Gastrocnemius medialis (tissue), 4 donors: ENCODE results near the gene HSPE1. TPM values are rescaled to one million over a fixed set of nuclear protein-coding genes. Genes with fewer than 3 reads are reported as not detected.

Source experiments
- ATAC-seq, 2 donors: fragments of 150-250 bp; one replicate each; pipeline ENCODE4 v1.9.1; 2016
- DNase-seq, 2 donors: peaks; one replicate each; pipeline ENCODE4 v3.0.0-alpha.2; 2019
- H3K27ac ChIP-seq, 4 donors: fragments of 200-600 bp; sonication (generic); 1 replicate in 1 of 4; 2 replicates in 3 of 4; pipeline ENCODE4 v1.5.1; 2016 to 2018; ENCODE audit warnings: mild to moderate bottlenecking in 2 of 4, moderate library complexity in 1 of 4
- H3K27me3 ChIP-seq, 3 donors: fragments of 200-600 bp; sonication (generic) in 2 of 3; 1 replicate in 1 of 3; 2 replicates in 2 of 3; pipeline versions ENCODE4 v1.5.1 to v1.6.0; 2016 to 2019; ENCODE audit warnings: mild to moderate bottlenecking in 1 of 3, moderate library complexity in 1 of 3
- H3K36me3 ChIP-seq, 2 donors: fragments of 200-600 bp; sonication (generic) in 1 of 2; one replicate each; pipeline ENCODE4 v1.5.1; 2017 to 2018
- H3K4me1 ChIP-seq, 2 donors: fragments of 200-600 bp; sonication (generic) in 1 of 2; one replicate each; pipeline ENCODE4 v1.5.1; 2016 to 2017; ENCODE audit warnings: mild to moderate bottlenecking in 2 of 2
- H3K4me3 ChIP-seq, 4 donors: fragments of 200-600 bp; sonication (generic) in 3 of 4; 1 replicate in 1 of 4; 2 replicates in 3 of 4; pipeline ENCODE4 v1.5.1; 2016 to 2019; ENCODE audit warnings: mild to moderate bottlenecking in 2 of 4
- H3K9me3 ChIP-seq, 3 donors: fragments of 200-600 bp; sonication (generic) in 2 of 3; 1 replicate in 1 of 3; 2 replicates in 2 of 3; pipeline ENCODE4 v1.5.1; 2016 to 2019
- CTCF ChIP-seq, 5 experiments: fragments of 450-650 bp in 3 of 5; fragments of 200-600 bp in 2 of 5; sonication (generic) in 2 of 5; IDR thresholded peaks in 4 of 5; conservative IDR thresholded peaks in 1 of 5; 1 replicate in 4 of 5; 2 replicates in 1 of 5; pipeline ENCODE4 v1.5.1; 2016 to 2019; ENCODE audit warnings: antibody characterized with exemption in 5 of 5, mild to moderate bottlenecking in 3 of 5, moderate library complexity in 3 of 5
- POLR2A ChIP-seq, 2 donors: fragments of 450-650 bp; IDR thresholded peaks; one replicate each; pipeline ENCODE4 v1.6.1; 2017; ENCODE audit warnings: antibody characterized with exemption in 2 of 2, mild to moderate bottlenecking in 2 of 2, moderate library complexity in 2 of 2
- in situ Hi-C, 4 donors: fragments of 200-750 bp; cut with MboI; loops; one replicate each; pipeline versions ENCODE4 v1.15.0 to v1.8.0; 2017; ENCODE audit warnings: low sequenced_read_pairs in 4 of 4
- intact Hi-C: fragments of 100-400 bp; cut with DNase I; formaldehyde crosslinking; loops from one replicate; pipeline ENCODE4 v1.15.1; 2023; ENCODE audit warnings: low total_unique reads
- total RNA-seq, 4 donors: library from RNA; depleted of rRNA; stranded (reverse); fragments of >200 nt; gene quantifications; one replicate each; pipeline versions ENCODE4 v1.1.0 to v1.2.3, GENCODE V29; 2016

The HSPE1 gene
- total RNA-seq, 4 donors from 2014 or later = 43.2 to 122 (median 88.0) TPM

GRCh38 chr2:197460649-197461048 is 39.5 kb upstream of the HSPE1 start:
- intact Hi-C loops = no loop called here
- TF ChIP-seq CTCF (IDR thresholded peaks at IDR 0.05 in 4 of 5, conservative IDR thresholded peaks at IDR 0.05 in 1 of 5) (no peak), POLR2A (IDR thresholded peaks at IDR 0.05) (no peak)
- in situ Hi-C loops = no loop called here
- Histone ChIP-seq H3K27me3 (no peaks in the 10 kb centered on the region), H3K27ac (no peak overlapping the region), H3K36me3 (peaks cover 0 to 21% of the 10 kb centered on the region in 2 donors), H3K4me3 (no peak overlapping the region), H3K9me3 (no peaks in the 10 kb centered on the region), H3K4me1 (peaks cover 9 to 10% of the 10 kb centered on the region in 2 donors)
- DNase-seq (no peak), ATAC-seq (no peak)

- Histone ChIP-seq H3K4me3 (no peak overlapping the region), H3K4me1 (peaks cover 9 to 10% of the 10 kb centered on the region in 2 donors), H3K36me3 (peaks cover 0 to 25% of the 10 kb centered on the region in 2 donors), H3K27me3 (no peaks in the 10 kb centered on the region), H3K27ac (no peak overlapping the region), H3K9me3 (no peaks in the 10 kb centered on the region)
- peak in 1 of 2 donors; percentile 30 for ATAC-seq
- no peak for TF ChIP-seq POLR2A (IDR thresholded peaks at IDR 0.05)
- no peak for TF ChIP-seq CTCF (IDR thresholded peaks at IDR 0.05 in 4 of 5, conservative IDR thresholded peaks at IDR 0.05 in 1 of 5)
- intact Hi-C loops = no loop called here
- in situ Hi-C loops = no loop called here
- DNase-seq = no peak
These were observed 39.1 kb upstream of the HSPE1 start for GRCh38 chr2:197461057-197461456.

- in situ Hi-C loops = no loop called here
These were observed 36.0 kb upstream of the HSPE1 start for GRCh38 chr2:197464175-197464574.

GRCh38 chr2:197472166-197472565 is 28.0 kb upstream of the HSPE1 start:
- Histone ChIP-seq H3K4me3 (no peak overlapping the region), H3K27me3 (no peaks in the 10 kb centered on the region), H3K36me3 (peaks cover 2 to 96% of the 10 kb centered on the region in 2 donors), H3K27ac (no peak overlapping the region), H3K4me1 (no peaks in the 10 kb centered on the region), H3K9me3 (no peaks in the 10 kb centered on the region)
- no peak for TF ChIP-seq CTCF (IDR thresholded peaks at IDR 0.05 in 4 of 5, conservative IDR thresholded peaks at IDR 0.05 in 1 of 5)
- no peak for TF ChIP-seq POLR2A (IDR thresholded peaks at IDR 0.05)
- intact Hi-C loops (no loop called here), in situ Hi-C loops (no loop called here)
- DNase-seq (no peak), ATAC-seq (no peak)

More at GRCh38 chr2:197464175-197464574, 36.0 kb upstream of the HSPE1 start:
- Histone ChIP-seq H3K27ac (no peak overlapping the region), H3K27me3 (no peaks in the 10 kb centered on the region), H3K36me3 (peaks cover 0 to 52% of the 10 kb centered on the region in 2 donors), H3K4me1 (peaks cover 4 to 8% of the 10 kb centered on the region in 2 donors), H3K9me3 (no peaks in the 10 kb centered on the region), H3K4me3 (no peak overlapping the region)
- intact Hi-C loops = no loop called here
- TF ChIP-seq CTCF (IDR thresholded peaks at IDR 0.05 in 4 of 5, conservative IDR thresholded peaks at IDR 0.05 in 1 of 5) (no peak), POLR2A (IDR thresholded peaks at IDR 0.05) (no peak)
- DNase-seq (no peak), ATAC-seq (no peak)

GRCh38 chr2:197477797-197478196 is 22.4 kb upstream of the HSPE1 start:
- Histone ChIP-seq H3K4me3 (no peak overlapping the region), H3K27ac (no peak overlapping the region), H3K9me3 (no peaks in the 10 kb centered on the region), H3K36me3 (peaks cover 2 to 56% of the 10 kb centered on the region in 2 donors), H3K4me1 (no peaks in the 10 kb centered on the region), H3K27me3 (no peaks in the 10 kb centered on the region)
- ATAC-seq (no peak), DNase-seq (no peak)
- intact Hi-C loops = no loop called here
- in situ Hi-C loops = no loop called here
- TF ChIP-seq CTCF (IDR thresholded peaks at IDR 0.05 in 4 of 5, conservative IDR thresholded peaks at IDR 0.05 in 1 of 5) (no peak), POLR2A (IDR thresholded peaks at IDR 0.05) (no peak)
